Measurements from ENCODE around the gene CHST11.
A peak's percentile ranks its signal among the peaks of the same experiment; 100 is the strongest.

The CHST11 gene

DNA sequence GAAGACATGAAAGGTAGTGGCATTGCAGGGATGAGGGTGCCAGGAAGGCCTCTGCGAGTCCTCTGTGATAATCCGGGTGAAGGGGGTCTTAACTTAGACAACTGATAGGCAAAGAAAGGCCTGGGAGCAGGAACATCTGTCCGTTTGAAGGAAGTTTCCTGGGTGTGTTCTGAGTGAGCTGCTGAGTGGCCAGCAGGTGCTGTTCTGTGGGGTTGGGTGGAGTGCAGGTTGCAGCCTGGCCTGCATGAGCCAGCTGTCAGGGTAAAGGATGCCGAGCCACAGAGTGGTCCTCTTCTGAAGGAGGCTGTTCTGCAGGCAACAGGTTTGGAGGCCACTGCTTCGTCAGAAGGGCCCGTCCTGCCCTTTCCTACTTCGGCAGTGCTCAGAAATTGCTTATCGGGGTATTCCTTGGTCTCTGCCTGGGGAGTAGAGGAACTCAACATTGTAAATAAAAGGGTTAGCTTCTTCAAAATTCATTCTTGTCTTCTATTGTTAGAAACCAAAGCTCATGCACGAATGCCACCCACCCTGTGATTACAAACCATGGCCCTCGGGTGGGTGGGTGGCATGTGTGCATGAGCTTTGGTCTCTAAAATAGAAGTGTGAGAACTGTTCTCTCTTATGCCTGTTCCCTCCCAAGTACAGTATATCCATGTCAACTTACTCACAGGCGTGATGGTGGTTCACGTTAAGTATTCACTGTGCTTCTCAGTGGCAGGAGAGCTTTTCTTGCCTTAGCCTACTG lies 118.9 kb downstream of the CHST11 start:
- TF ChIP-seq, protein P1, sequence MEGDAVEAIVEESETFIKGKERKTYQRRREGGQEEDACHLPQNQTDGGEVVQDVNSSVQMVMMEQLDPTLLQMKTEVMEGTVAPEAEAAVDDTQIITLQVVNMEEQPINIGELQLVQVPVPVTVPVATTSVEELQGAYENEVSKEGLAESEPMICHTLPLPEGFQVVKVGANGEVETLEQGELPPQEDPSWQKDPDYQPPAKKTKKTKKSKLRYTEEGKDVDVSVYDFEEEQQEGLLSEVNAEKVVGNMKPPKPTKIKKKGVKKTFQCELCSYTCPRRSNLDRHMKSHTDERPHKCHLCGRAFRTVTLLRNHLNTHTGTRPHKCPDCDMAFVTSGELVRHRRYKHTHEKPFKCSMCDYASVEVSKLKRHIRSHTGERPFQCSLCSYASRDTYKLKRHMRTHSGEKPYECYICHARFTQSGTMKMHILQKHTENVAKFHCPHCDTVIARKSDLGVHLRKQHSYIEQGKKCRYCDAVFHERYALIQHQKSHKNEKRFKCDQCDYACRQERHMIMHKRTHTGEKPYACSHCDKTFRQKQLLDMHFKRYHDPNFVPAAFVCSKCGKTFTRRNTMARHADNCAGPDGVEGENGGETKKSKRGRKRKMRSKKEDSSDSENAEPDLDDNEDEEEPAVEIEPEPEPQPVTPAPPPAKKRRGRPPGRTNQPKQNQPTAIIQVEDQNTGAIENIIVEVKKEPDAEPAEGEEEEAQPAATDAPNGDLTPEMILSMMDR (IDR thresholded peaks at IDR 0.05; ENCODE audit: borderline replicate concordance, insufficient read depth, low read depth, low read length): 0 out of 2 replicates have a peak, but pooled peaks have one; percentile 3
- H3K4me3 ChIP-seq (ENCODE audit: low read depth, low read length): no peak overlapping the region

DNA sequence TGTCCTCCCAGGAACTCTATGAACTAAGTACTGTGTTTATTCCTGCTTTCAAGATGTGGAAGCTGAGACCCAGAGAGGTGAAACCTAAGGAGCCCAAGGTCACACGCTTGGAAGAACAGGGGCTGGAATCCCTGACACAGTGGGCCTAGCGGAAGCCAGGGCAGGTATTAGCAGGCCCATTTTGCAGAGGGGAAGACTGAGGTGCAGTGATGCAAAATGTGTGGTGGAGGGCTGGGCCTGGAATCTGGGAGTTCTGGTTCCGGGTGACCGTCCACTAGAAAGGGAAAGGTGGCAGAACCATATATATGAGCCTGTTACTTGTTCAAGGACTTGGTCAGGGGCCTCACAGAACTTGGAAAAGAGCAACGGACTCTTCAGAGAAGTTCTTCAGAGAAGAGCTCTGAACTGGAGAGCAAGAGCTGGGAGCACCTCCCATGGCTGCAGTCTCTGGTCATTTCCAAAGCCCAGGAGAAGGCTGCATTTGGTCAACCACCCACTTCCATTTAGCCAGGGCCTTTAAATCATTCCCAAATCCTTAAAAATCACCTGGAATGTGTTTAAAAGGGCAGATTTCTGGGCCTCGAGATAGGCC lies 119.5 kb downstream of the CHST11 start:
- TF ChIP-seq, protein P1 (IDR thresholded peaks at IDR 0.05; ENCODE audit: borderline replicate concordance, insufficient read depth, low read depth, low read length): no peak
- H3K4me3 ChIP-seq (ENCODE audit: low read depth, low read length): no peak overlapping the region

DNA sequence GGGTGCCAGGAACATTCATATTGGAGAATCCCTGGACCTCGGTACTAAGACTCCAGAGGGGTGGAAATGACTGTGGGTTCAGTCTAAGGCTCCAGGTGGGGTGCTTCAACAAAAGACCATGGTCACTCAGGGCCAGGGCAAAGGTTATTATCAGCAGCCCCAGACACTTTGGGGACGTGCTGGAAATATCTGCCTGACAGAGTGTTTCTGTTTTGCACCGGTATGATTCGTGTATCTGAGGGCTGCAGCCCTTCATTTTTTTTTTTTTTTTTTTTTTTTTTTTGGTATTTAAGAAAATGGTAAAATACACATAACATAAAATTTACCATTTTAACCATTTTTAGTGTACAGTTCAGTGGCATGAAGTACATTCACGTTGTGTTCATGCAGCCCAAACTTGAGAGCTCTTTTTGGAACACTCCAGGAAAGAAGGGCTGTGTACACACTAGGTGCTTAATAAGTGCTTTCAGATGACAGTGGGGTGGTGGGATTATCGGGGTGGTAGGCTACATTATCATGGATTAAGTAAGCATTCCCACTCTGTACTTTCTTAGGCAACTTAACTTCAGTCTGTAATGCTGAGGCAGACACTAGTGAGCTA lies 120.3 kb downstream of the CHST11 start:
- TF ChIP-seq, protein P1 (IDR thresholded peaks at IDR 0.05; ENCODE audit: borderline replicate concordance, insufficient read depth, low read depth, low read length): no peak
- no peak overlapping the region for H3K4me3 ChIP-seq (ENCODE audit: low read depth, low read length)

DNA sequence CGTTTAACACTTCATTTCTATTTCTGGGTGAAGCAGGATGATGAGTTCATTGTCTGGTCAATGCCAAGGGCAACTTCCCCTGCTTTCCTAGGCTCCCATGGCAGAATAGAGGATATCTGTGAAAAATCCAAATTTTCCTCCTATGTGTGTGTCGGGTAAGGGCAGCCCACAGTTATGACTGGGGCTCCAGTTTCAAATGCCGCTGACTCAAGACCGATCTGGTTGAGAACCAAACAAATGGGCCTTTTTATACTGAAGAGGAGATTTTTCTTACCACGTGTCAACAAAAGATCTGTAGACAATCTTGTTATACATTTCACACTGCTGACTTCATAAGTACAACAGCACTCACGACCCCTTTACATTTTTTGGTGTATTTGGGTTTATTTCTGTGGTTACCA lies 120.8 kb downstream of the CHST11 start:
- TF ChIP-seq, protein P1 (IDR thresholded peaks at IDR 0.05; ENCODE audit: borderline replicate concordance, insufficient read depth, low read depth, low read length): no peak
- no peak overlapping the region for H3K4me3 ChIP-seq (ENCODE audit: low read depth, low read length)

DNA sequence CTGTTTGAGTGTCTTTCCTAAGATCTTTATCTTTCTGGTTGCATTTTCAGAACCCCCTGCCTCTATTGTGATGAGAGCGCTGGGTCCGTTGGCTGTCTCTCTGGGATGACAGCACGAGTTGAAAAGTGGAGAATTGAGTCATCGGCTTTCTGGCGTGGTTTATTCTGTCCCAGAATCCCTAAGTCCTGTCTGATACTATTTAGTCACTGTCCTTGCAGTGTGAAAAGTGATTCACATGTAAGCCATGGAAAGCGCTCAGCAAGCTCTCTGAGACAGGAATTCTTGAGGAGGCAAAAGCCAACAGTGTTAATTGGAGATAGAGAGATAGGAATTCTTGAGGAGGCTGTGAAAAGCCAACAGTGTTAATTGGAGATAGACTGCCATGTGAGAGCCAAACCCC lies 121.7 kb downstream of the CHST11 start:
- TF ChIP-seq, protein P1 (IDR thresholded peaks at IDR 0.05; ENCODE audit: borderline replicate concordance, insufficient read depth, low read depth, low read length): no peak
- no peak overlapping the region for H3K4me3 ChIP-seq (ENCODE audit: low read depth, low read length)

DNA sequence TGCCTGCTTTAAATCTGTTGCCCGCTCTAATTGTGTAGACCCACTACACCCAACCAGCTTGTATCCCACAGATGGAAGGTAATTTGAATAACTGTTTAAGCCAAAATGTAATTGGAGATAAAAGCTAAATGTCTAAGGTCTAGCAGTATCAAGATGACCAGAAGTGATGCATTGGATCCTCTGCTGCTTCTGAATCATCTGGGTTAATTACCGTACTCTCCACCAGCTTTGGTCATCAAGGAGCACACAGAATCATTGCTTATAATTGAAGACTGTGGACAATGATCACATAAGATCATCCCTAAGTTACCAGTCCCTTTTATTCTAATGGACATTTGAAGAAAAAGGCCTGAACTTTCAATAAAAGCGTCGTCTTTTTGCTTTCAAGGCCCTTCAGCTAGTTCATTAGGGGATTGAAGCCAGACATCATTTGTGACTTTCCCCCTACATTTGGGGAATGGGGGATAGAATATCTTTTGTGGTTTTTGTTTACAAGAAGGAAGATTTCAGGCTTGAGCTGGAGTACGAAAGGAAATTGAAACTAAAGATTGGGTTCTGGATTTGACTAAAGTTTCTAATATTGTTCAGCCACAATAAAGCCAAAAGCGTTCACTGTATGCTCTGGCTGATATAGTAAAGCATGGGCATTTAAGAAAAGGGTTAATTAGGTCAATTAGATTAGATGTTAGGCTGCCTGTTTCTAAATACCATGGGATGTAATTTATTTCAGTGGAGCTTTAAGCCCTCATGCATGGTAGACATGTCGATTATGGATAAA lies 123.2 kb downstream of the CHST11 start:
- TF ChIP-seq, protein P1 (IDR thresholded peaks at IDR 0.05; ENCODE audit: borderline replicate concordance, insufficient read depth, low read depth, low read length): no peak
- H3K4me3 ChIP-seq (ENCODE audit: low read depth, low read length): no peak overlapping the region
